ENCODE data around the gene ACAA1.
"Not testable (repeated sequence)": the region's sequence is repeated elsewhere in the genome, so short reads cannot be mapped to it uniquely, and the experiment has no call there.

The ACAA1 gene

GRCh38 chr3:38154033-38154494 lies 17.1 kb upstream of the ACAA1 start:
- no peak for DNase-seq

GRCh38 chr3:38153221-38153620 lies 16.3 kb upstream of the ACAA1 start:
- DNase-seq, result no peak

GRCh38 chr3:38152609-38153008 lies 15.7 kb upstream of the ACAA1 start:
- no peak for DNase-seq

- no peak for DNase-seq
Measured at GRCh38 chr3:38151667-38152265, 14.8 kb upstream of the ACAA1 start.

- DNase-seq, result no peak
Measured at GRCh38 chr3:38150780-38151528, 14.0 kb upstream of the ACAA1 start.

GRCh38 chr3:38149708-38150107 lies 12.8 kb upstream of the ACAA1 start:
- no peak for DNase-seq

- DNase-seq, result no peak
Measured at GRCh38 chr3:38148311-38148882, 11.5 kb upstream of the ACAA1 start.

- no peak for DNase-seq
Measured at GRCh38 chr3:38147421-38147820, 10.5 kb upstream of the ACAA1 start.

- DNase-seq, result no peak
Measured at GRCh38 chr3:38146504-38146903, 9.6 kb upstream of the ACAA1 start.

- DNase-seq, result no peak
Measured at GRCh38 chr3:38143511-38143910, 6.6 kb upstream of the ACAA1 start.

- DNase-seq, result no peak
Measured at GRCh38 chr3:38142959-38143358, 6.0 kb upstream of the ACAA1 start.

- DNase-seq, result no peak
Measured at GRCh38 chr3:38141952-38142273, 5.0 kb upstream of the ACAA1 start.

GRCh38 chr3:38141173-38141951 lies 4.4 kb upstream of the ACAA1 start:
- DNase-seq, result no peak

- no peak for DNase-seq
Measured at GRCh38 chr3:38140326-38141172, 3.6 kb upstream of the ACAA1 start.

- DNase-seq, result no peak
Measured at GRCh38 chr3:38139652-38140051, 2.7 kb upstream of the ACAA1 start.

- no peak for DNase-seq
Measured at GRCh38 chr3:38139191-38139590, 2.3 kb upstream of the ACAA1 start.

- DNase-seq, result peak; percentile 23
Measured at GRCh38 chr3:38138349-38139190, 1.6 kb upstream of the ACAA1 start, which contains the start of gene MYD88. MYD88 (plus strand) TSS chr3:38138661; CDS start chr3:38138701, 40 bp downstream.

GRCh38 chr3:38137615-38138348 lies 855 bp upstream of the ACAA1 start:
- peak; percentile 41 for DNase-seq

- no peak for DNase-seq
Measured at GRCh38 chr3:38136393-38136776, 542 bp downstream of the ACAA1 start.

GRCh38 chr3:38135621-38136277 lies 1.2 kb downstream of the ACAA1 start:
- not testable (repeated sequence) for DNase-seq

Data from NCI-H2171 (cell line).